ENCODE data around the gene NGLY1. TPM values are rescaled to one million over a fixed set of nuclear protein-coding genes. Genes with fewer than 3 reads are reported as not detected.
A peak's percentile ranks its signal among the peaks of the same experiment; 100 is the strongest.

NGLY1 gene
- total RNA-seq, 1 experiment from 2014 or later, result 45.2 TPM

DNA sequence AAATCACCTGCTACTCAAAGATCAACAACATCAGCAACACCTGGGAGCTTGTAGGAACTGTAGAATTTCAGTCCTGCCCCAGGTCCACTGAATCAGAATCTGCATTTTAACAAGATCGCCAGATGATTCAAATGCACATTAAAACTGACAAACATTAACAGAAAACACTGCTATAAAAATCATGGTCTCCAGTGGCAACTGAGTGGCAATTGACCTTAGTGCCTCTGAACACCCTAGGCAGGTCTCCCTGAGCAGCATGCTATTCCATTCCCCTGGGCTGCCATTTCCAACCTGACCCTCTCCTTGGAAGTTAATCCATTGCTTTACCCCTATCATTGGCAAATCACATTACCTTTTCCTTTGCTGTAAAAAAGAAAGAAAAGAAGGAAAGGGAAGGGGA lies 95.5 kb downstream of the NGLY1 start:
- DNase-seq (ENCODE audit: low read depth, low spot score), result no peak
- in situ Hi-C loops (cut with HindIII; ENCODE audit: low pct_unique_long_range_greater_than_20kb, low sequenced_read_pairs), result no loop called here

DNA sequence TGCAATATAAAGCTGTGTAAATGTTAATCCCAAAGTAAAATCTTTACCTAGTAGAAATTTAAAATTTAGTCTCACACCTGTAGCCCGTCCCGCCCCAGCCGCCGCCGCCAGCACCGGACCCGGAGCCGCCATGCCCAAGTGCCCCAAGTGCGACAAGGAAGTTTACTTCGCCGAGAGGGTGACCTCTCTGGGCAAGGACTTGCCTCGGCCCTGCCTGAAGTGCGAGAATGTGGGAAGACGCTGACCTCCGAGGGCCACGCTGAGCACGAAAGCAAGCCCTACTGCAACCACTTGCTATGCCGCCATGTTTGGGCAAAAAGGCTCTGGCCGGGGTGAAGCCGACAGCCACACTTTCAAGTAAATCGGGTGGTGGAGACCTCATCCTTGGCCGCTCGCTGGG lies 96.5 kb downstream of the NGLY1 start:
- DNase-seq (ENCODE audit: low read depth, low spot score), result no peak
- in situ Hi-C loops (cut with HindIII; ENCODE audit: low pct_unique_long_range_greater_than_20kb, low sequenced_read_pairs), result no loop called here

DNA sequence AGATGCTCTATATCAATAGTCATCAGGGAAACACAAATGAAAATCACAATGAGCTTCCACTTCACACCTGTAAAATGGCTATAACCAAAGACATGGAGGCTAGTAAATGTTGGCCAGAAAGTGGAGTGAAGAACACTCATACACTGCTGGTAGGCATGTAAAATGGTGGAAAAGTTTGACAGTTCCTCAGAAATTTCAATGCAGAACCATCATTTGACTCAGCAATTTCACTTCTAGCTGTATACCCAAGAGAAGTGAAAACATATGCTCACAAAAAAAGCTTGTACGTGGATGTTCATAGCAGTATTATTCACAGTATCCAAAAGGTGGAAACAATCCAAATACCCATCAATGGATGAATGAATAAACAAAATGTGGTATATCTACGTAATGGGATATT lies 99.4 kb downstream of the NGLY1 start:
- in situ Hi-C loops (cut with HindIII; ENCODE audit: low pct_unique_long_range_greater_than_20kb, low sequenced_read_pairs), result no loop called here
- DNase-seq (ENCODE audit: low read depth, low spot score), result no peak

DNA sequence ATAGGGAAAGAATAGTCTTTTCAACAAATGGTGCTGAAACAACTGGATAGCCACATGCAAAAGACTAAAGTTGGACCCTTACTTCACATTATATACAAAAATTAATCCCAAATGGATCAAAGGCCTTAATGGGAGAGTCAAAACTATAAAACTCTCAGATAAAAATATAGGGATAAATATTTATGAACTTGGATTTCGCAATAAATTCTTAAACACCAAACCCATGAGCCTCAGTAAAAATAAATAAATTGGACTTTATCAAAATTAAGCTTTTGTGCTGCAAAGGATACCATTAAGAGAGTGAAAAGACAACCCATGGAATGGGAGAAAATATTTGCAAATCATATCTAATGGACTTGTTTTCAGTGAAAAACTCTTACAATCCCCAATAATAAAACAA lies 99.8 kb downstream of the NGLY1 start:
- no peak for DNase-seq (ENCODE audit: low read depth, low spot score)
- in situ Hi-C loops (cut with HindIII; ENCODE audit: low pct_unique_long_range_greater_than_20kb, low sequenced_read_pairs), result no loop called here

DNA sequence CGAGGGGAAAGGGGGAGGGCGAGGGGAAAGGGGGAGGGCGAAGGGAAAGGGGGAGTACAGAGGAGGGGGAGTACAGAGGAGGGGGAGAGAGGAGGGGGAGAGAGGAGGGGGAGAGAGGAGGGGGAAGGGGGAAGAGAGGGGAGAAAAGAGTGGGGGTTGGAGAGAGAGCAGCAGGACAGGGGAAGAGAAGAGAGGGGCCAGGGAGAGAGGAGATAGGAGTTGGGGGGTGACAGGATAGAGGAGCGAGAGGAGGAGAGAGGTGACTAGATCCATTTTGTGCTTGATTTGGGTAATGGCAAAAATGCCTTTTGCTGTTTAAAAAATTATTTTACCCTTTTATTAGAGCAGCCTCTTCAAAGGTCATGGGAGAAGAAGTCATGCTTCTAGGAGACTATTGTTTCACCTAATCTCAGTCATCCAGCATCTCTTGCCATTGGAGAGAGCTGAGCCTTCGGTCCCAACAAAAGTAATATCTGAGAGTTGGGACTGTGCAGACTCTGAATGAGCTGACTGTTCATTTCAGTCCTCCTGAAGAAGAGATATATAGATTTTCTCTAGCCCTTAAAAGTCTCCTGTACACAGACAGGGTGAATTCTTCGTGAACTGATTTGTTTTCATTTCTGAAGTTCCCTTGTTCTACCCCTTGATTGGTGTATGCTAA lies 103.5 kb downstream of the NGLY1 start:
- in situ Hi-C loops (cut with HindIII; ENCODE audit: low pct_unique_long_range_greater_than_20kb, low sequenced_read_pairs), result no loop called here
- DNase-seq (ENCODE audit: low read depth, low spot score), result peak; percentile 13

DNA sequence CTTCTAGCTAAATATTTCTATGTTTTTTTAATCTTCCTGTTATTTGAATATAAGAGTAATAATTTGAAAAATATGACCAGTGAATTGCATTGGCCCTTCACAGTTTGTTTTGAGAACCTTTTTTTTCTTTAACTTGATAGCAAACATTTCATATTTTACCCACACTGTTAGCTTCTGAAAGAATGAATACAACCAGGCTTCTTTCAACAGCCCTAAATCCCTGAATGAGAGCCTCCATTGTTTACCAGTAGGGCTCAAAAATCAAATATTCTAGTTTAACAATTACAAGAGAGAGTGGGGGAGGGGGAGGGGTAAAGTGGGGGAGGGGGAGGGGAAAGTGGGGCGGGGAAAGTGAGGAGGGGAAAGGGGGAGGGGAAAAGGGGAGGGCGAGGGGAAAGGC lies 104.1 kb downstream of the NGLY1 start:
- in situ Hi-C loops (cut with HindIII; ENCODE audit: low pct_unique_long_range_greater_than_20kb, low sequenced_read_pairs), result no loop called here
- peak; percentile 21 for DNase-seq (ENCODE audit: low read depth, low spot score)

DNA sequence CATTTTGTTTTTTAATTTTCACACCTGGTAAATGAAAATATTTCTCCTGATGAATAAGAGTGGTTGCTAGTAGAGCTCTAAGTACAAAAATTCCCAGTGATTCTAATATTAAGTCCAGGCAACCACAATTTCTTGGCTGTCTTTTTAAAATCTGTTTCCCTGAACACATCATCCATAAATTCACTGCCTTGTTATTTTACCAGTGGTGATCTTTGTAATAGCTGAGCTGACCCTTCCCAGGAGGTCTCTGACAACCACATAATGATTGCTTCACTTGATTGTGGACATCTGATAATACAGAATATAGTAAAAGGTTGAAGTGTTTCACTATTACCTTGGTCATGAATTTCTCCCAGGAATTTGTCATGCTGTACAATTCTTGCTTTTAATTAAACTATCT lies 104.7 kb downstream of the NGLY1 start:
- in situ Hi-C loops (cut with HindIII; ENCODE audit: low pct_unique_long_range_greater_than_20kb, low sequenced_read_pairs), result no loop called here
- no peak for DNase-seq (ENCODE audit: low read depth, low spot score)

DNA sequence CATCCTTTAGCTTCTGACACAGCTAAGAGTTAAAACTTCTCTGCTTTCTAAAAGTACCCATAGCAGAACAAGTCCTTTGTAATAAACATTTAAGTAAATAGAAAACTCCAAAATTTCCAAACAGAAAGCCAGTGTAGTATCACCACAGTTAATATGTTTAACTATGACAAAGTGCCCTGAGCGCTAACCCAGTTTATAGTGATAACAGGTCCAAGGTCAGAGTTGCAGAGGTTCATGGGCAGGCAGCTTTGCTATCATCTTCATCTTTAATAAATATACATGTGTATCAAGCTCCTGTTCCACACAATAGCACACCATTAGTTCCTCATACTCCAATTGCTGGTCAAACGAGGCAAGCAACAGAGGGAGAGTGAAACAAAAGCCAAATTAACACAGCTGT lies 106.1 kb downstream of the NGLY1 start:
- in situ Hi-C loops (cut with HindIII; ENCODE audit: low pct_unique_long_range_greater_than_20kb, low sequenced_read_pairs), result no loop called here
- no peak for DNase-seq (ENCODE audit: low read depth, low spot score)

DNA sequence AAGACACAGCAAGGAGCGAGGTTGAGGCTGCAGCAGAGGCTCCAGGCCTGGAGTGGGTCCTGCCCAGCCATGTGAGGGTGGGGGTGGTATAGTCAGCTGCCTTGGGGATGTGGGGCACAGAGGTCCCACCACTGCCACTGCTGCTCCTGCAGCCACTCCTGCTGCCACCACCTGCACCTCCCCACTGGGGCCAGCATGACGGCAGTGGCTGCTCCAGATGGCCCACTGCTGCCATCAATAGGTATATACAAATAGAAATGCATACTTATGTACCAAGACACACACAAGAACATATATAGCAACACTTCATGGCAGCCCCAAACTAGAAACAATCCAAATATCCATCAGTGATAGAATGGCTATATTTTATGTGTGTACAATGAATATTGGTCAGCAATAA lies 108.6 kb downstream of the NGLY1 start:
- in situ Hi-C loops (cut with HindIII; ENCODE audit: low pct_unique_long_range_greater_than_20kb, low sequenced_read_pairs), result no loop called here
- DNase-seq (ENCODE audit: low read depth, low spot score), result no peak

DNA sequence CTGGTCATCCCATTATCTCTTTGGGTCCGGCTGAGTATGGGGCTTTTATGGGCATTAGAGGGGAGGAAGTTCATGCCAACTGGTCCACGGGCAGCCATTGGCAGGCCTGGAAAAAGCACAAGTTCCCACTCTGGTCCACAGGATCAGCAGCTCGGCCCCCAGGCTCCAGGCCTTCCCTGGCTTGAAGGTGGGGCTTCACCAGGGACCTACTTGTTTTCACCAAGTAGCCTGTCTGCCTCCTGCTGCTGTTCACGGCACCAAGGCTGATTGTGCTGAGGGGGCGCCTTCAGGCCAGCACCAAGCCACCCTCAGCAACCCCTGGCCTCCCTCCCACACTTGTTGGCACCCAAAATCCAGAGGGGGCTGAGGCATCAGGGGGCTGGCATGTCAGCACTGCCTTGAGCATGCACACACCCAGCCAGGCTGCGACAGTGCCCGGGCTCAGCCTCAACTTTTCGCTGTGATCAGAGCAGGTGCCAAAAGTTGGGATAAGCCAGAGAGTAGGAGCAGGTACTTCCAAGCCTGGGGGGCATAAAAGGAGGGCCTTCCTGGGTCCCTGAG lies 109.4 kb downstream of the NGLY1 start:
- in situ Hi-C loops (cut with HindIII; ENCODE audit: low pct_unique_long_range_greater_than_20kb, low sequenced_read_pairs), result no loop called here
- DNase-seq (ENCODE audit: low read depth, low spot score), result no peak

Small RNA genes lying within 50 kb of the gene (small RNA-seq; reads per million reads assigned to genes)
- 0 reads per million in 2 experiments for gene CRIP1P2

Other genes starting within 250 kb of the NGLY1 start
- 87.7 and 98.9 TPM in 2 replicates for gene TOP2B, start 118.5 kb downstream of the NGLY1 start, total RNA-seq (2014; rRNA removed; shearing (Covaris generic))
- gene OXSM, start 6.6 kb upstream of the NGLY1 start, total RNA-seq (2014; rRNA removed; shearing (Covaris generic)), result 30.0 and 31.4 TPM in 2 replicates

All from SK-MEL-5 (cell line).